Breast epithelium (tissue), 3 donors: ENCODE data around the gene KCTD14.

Experiments used
- POLR2A ChIP-seq: fragments of 450-650 bp; IDR thresholded peaks from one replicate; pipeline ENCODE4 v1.6.1; 2016; ENCODE audit warnings: antibody characterized with exemption, mild to moderate bottlenecking, moderate library complexity
- TF ChIP-seq, protein P1 (sequence below), 3 donors: fragments of 450-650 bp; IDR thresholded peaks; one replicate each; pipeline ENCODE4 v1.5.1; 2016 to 2017; ENCODE audit warnings: antibody characterized with exemption in 3 of 3, mild to moderate bottlenecking in 3 of 3, moderate library complexity in 3 of 3

DNA sequence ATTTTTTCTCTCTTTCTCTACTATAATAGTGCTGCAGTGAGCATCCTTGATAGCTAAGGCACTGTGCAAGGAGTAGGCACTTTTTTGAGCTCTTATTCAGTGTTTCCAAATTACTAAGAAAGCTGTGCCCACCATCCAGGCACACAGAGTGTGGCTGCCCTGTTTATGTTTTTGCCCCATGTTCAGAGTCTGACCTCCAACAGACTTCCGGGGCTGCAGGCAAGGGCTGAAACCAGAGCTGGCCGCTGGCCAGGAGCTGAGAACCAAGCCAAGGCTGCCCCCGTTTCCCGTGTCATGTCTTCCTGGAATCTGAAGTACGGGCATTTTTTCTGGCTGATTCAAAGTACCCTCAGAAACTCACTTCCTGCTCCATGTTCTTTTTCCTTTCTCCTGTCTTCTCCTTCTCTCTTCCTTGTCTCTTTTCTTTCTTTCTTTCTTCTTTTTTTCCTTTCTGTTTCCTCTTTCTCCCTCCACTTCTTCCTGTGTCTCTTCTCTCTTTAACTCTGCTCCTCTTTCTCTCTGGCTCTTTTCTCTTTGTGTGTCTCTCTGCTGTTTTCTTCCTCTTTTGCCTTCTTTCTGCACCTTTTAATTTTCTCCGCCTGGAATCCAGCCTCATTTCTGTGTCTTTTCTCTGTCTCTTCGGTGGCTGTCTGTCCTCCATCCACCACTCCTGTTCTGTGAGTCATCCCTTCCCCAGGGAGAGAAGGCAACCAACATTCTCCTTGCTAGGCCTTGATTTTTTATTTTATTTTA lies 17.0 kb upstream of the KCTD14 start:
- TF ChIP-seq, protein P1, sequence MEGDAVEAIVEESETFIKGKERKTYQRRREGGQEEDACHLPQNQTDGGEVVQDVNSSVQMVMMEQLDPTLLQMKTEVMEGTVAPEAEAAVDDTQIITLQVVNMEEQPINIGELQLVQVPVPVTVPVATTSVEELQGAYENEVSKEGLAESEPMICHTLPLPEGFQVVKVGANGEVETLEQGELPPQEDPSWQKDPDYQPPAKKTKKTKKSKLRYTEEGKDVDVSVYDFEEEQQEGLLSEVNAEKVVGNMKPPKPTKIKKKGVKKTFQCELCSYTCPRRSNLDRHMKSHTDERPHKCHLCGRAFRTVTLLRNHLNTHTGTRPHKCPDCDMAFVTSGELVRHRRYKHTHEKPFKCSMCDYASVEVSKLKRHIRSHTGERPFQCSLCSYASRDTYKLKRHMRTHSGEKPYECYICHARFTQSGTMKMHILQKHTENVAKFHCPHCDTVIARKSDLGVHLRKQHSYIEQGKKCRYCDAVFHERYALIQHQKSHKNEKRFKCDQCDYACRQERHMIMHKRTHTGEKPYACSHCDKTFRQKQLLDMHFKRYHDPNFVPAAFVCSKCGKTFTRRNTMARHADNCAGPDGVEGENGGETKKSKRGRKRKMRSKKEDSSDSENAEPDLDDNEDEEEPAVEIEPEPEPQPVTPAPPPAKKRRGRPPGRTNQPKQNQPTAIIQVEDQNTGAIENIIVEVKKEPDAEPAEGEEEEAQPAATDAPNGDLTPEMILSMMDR (IDR thresholded peaks at IDR 0.05), result no peak
- TF ChIP-seq POLR2A, result no peak
